GM19238 (cell line): ENCODE results near the gene COPS8.

Source experiments
- DNase-seq: peaks from one replicate; pipeline ENCODE4 v3.0.0; 2011; ENCODE audit warnings: low spot score; ENCODE audit not compliant: insufficient read length

COPS8 gene

DNA sequence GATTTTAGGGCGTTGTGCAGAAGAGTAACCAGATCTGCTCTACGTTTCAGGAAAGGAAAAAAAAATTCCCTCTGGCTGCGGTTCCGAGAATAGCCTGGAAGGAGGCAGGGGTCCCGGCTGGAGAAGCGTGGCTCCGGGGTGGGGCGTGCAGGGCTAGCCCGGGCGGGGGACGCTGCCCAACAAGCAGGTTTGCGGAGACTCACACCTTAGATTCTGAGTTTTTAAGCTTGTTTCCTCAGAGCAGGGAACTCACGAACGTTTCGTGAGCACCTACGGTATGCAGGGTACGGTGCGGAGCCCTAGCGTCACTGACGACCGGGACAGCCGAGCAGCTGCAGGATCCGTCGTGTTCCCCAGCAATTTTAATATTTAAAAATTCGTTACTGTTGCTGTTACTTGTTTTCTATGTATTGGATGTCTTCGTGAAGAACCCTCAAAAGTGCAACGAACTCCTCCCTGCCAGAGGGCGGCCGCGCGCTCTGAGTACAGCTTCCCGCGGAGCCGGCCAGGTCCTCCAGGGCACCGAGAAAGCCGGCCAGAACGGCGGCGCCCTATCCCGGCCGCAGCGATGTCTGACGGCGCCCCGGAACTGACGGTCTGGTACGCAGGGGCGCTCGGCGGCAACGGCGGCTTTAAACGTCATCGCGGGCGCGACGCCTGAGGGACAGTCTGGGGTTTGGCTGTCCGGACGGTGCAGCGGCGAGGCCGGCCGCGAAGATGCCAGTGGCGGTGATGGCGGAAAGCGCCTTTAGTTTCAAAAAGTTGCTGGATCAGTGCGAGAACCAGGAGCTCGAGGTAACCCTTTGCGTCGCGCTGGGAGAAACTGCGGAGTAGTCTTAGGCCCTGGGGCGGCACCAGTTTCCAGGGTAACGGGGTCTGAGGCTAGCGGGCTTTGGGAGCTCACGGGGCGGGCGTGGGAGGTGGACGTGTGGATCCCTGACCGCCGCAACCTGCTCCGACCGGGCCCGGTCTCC, at the start of gene COPS8:
Gene COPS8, plus strand, starts transcription at position 642 of the 974 bp plus-strand sequence. Its CDS starts 76 bp downstream, at position 718.
- DNase-seq: peak; percentile 93

DNA sequence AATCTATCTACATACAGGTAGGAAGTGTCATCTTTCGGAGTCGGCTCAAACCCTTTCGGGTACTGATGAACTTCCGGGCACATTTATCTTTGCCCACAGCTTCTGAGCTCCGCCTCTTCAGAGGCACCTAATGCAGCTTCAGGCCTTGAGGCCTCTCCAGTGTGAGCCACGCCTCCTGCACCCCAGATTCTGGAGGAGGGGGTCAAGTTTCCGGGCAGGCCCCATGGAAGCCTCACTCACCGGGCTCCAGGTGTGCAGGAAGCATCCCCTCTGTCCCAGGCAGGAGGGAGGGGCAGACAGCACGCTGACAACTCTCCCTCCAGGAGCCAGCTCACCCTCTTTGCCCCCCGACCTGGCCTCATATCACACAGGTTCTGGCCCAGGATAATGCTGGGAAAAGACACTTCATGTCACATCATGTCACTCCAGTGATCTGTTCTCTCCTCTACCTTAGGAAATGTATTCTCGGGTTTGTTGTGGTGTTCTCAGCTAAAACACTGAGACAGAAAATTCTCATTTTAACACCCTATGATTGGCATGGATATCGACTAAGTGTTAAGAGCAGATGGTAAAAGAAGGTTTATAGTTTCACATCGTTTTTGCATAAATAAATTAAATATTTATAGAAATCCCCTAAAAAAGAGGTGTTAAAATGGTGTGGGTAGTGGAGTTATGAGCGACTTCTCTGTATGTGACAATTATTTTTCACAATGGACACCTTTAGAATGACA, 46.2 kb upstream of the COPS8 start:
- DNase-seq: no peak

DNA sequence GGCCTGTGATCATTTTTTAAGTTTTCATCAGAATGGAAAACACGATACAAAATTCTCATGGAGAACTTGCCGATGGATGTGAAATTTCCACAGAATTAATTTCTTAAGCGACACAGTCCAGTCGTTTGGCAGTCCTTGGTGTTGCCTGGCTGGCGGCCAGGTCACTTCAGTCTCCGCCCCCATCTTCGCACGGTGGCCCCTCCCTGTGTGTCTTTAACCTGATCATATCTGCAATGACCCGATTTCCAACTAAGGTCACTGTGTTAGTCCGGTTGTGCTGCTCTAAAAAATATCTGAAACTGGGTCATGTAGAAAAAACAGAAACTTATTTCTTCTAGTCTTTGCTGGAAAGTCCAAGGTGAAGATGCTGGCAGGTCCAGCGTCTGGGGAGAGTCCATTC, 44.5 kb upstream of the COPS8 start:
- no peak for DNase-seq

DNA sequence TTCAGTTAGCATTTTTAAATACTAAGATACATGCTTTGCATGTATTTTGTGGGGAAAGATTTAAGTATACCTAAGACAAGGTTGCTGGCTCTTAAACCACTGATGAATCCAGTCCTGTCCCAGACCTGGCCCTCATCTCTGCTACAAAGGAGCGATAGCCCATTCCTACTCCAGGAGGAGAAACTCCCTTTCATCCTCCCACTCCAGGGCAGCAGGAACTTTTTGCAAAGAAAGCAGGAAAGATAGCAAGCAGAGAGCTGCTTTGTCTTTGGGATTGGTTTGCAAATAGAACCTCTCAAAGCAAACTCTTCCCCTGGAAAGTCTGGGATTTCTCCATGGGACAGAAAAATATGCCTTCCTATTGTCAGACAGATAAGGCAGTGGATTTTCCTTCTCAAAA, 43.6 kb upstream of the COPS8 start:
- no peak for DNase-seq

DNA sequence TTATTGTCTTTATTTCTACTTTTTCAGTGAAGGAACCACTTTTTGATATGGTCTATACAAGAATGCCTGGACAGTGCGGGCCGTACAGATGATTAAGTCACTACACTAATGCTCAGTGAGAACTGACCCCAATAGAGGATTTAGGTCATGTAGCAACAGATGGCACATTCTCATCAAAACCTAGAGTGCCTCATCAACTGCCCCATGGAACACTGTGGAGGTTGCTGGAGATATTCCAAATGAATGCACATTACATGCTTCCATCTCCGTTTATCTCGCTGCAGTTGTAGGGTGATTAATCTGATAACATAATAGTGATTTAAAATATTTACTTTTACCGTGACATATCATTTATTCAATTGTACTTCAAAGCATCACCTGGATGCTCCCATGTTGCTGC, 41.8 kb upstream of the COPS8 start:
- DNase-seq: no peak

DNA sequence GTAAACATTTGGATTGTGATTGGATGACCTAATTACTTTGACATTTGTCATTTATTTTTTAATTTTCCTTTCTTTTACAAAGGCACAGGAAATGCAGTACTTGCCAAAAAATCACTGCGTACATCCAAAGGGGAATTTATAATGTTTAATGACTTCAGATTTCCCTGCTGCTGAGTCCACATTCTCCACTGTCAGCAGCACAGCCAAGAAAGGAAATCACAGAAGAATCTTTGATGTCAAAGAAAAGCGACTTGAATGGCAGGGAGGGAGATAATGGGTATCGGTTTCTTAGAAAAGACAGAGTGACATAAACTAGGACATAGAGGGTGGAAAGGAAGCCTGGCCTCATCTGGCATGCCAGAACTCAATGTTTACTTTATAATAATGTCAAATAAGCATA, 41.4 kb upstream of the COPS8 start:
- no peak for DNase-seq

DNA sequence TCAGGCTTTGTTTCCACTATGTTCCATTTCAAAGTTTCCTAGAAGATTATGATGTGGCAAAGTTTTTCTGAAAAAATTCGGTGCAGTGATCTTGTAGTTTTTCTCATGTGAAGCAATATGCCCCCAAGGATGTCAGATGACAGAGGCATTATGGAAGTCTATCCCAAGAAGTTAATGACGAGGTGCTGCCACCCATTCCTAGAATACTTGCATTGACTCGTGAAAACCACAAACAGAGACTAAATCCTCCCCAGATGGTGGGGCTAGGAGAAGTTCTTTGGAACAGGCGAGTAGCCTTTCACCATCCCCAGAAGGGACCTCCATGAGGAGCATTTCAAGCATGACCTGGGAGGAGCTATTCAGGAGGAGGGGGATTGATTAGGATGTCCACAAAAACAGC, 40.2 kb upstream of the COPS8 start:
- DNase-seq: no peak

DNA sequence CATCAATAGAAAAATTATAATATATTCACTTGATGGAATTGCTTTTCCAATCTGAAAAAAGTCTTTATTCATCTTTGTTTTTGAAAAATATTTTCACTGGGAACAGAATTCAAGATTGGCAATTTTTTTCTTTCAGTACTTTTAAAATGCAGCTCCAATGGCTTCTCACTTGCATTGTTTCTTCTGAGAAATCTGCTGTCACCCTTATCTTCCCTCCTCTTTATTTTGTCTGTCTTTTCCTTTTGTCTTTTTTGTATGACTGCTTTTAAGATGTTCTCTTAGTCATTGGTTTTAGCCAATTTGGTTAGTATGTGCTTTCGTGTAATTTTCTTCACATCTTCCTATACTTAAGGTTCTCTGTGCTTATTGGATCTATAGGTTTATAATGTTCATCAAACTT, 37.1 kb upstream of the COPS8 start:
- no peak for DNase-seq

DNA sequence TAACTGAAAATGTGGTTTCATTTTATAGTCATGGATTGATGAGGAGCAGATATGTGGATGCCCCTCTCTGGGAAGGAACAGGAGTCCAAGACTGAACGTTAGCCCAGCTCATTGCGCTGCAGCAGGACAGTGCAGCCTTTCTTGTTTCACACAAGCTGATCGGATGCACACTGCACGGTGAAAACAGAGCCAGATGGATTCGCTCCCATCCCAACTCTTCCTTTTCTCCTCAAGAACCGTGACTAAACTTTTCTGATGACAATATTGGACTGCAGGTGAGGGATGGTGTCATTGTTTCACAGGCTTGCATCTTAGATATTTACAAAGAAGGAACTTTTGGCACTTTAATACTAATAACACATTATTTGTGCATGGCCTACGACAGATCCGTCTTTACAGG, 33.8 kb upstream of the COPS8 start:
- no peak for DNase-seq

DNA sequence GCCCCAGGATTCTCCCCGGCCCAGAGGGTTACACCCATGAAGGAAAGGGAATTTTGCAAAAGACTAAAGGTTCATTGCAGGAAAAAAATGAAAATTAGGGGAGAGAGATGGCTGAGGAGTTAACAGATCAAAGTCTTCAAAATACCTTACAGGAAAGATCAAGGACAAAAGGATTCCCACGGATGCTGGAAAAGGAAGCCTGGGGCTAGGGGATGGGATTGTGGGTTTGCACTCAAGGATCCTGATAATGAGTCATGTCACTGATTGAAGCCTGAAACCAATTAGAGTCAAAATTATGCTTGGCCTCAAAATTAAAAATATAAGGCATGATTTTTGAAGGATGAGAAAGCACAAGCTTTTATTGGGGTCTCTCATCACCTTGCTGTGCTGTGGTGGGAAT, 32.6 kb upstream of the COPS8 start:
- no peak for DNase-seq

DNA sequence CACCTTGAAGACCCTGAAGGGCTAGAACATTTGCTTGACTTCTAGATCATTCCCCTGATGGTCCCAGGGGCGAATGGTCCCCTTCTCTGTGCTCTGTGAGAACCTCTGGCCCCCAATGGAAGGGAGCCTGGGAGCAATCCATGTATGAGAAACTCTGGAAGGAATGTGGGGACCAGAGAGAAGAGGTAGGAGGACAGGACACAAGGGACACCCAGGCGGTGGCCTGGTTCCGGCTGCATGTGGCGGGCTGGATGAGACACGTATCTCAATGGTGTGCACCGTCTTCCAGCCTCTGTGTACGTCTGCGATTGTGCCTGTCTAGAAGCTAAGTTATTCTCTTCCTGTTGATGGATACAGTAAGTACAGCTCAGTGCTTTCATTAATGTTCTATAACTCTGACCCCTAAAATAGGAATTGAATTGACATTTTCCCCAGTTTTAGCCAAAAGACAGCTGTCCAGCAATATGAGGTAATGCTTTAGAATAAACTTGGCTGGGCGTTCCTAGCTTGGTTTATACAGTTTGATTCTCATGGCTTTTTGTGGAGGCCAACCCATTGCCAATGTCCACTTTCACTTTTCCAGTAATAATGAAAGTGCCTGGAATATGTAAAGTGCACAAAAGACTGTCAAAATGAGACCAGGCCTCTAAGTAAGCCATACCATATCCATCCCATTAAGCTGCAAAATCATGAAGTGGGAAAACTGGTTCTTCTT, 30.1 kb upstream of the COPS8 start:
- DNase-seq: no peak

DNA sequence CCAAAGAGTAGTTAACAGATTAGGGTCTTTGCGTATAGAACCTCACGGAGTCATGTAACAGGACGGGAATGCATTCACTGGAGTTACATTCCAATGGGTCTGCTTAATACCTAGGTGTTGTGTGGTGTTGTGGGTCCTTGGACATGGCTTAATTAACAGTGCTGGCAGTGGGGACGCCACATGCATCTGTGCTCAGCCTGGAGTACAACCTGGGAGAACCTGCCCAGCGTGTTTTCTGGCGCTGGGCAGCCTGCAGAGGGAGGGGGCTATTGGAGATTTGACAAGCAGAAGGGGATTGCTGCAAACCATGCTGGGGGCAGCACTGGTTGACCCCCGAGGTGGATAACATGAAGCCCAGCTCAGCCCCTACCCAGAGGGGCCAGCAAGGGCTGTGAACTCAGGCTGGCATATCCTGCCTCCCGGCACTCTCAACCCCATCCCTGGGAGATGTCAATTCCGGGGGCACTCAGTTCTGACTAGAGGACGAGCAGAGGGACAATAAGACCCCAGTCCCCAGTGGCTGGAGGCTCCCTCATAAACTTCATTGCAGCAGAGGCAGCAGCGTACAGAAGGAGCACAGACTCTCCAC, 29.3 kb upstream of the COPS8 start:
- no peak for DNase-seq

DNA sequence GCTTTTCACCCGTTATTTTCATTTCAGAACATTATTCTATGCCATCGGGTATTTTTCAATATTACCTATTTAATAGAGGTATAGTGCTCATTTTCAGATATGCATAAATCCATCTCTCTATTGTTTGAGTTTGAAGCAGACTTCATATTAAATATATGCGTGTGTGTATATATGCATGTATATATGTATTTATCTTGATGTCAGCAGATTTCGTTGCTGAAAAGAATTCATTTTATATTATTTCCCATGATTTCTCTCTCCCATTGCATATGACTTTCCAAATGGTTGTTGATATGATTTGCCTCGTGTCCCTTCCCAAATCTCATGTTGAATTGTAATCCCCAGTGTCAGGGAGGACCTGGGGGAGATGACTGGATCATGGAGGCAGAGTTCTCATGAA, 28.6 kb upstream of the COPS8 start:
- no peak for DNase-seq

DNA sequence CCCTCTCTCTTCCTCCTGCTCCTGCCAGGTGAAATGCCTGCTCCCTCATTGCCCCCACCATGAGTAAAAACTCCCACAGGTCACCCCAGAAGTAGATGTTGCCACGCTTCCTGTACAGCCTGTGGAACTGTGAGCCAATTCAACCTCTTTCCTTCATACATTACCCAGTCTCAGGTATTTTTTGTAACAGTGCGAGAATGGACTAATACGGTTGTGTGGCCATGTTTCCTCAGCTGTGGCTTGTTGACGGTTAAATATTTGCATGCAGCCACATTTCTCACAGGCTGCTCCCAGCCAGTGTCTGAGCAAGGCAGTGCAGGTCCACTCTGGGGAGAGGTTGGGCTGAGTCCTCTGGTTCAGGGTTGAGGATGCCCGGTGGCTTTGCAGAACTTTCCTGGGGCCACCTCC, 27.8 kb upstream of the COPS8 start:
- no peak for DNase-seq

DNA sequence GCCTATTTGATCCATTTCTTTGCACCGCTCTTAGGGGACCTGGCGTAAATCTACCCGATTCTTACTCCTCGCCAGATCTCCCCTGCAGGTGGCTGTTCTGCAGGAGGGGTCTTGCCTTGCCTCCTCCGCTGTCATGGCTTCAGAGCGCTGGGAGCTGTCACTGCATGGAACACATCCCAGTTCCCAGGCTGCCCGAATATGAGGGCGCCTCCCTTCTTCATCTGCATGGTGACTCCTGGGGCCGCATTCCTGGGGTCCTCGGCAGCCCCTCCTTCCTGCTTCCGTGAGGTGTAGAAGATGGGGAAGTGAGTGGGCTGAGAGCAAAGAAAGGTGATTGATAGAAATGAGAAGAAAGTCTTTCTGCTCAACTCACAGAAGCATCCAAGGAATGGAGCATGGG, 27.3 kb upstream of the COPS8 start:
- DNase-seq: no peak

DNA sequence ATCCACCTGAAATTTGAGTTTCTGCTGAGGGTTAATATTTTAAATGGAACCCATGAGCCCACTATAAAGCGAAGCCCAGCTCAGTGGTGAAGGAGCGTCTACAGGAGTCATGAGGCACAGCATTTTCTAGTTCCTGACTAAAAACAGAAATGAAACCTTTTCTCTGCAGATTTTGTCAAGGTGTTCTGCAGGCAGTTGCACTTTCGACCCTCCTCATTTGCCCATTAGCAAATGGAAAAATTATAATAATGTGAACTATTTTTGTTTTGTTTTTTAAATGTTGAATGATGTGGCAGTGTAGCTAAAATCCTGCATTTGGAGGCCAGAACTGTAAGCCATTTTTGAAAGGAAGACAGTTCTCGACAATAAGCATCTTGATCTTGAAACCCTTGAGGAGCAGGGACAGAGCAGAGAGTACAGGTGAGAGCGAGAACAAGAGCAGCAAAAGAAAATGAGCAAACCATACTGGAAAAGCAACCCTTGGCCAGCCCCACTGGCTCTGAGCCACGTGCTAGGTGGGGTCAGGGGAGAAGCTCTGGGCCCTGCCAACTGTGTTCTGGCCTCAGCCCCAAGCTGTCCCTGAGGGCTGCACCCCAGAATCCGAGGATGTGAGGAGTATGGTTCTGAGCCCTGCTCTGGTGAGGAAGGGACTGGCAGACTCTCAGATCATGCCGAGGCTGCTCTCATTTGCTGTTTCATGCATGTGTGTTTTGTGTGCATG, 26.4 kb upstream of the COPS8 start:
- peak; percentile 53 for DNase-seq

DNA sequence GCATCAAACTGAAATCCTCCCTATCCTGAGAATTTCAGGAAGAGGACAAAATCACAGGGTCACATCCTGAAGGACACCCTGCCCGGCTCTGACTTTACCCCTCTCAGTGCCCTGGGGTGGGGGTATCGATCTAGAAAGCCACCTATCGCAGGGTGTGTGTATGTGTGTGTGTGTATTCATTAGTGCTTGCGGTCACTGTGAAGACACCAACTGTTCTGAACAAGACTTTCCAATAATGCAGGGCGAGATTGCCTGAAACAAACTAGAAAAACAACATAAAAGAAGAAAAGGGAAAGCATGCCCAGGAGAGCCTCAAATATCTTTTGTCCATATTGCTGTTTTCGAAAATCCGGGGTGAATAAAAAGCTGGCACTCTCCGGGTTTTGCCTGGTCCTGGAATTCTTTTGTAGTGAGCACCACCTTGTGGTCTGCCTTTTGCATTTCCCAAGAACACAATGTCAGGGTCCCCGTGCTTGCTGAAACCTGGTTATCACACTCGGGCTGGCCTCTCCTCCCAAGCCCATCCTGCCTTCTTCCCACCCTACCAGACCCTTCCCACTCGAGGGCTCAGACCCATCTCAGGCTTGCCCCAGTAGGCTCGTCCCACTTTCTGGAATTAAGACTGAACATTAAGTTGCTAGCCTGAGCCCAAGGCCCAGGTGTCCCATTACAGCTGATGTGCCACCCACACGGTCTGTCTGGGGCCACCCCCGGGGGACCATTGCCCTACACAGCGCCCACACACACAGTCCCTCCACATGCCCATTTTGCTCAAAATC, 25.0 kb upstream of the COPS8 start:
- DNase-seq: no peak

DNA sequence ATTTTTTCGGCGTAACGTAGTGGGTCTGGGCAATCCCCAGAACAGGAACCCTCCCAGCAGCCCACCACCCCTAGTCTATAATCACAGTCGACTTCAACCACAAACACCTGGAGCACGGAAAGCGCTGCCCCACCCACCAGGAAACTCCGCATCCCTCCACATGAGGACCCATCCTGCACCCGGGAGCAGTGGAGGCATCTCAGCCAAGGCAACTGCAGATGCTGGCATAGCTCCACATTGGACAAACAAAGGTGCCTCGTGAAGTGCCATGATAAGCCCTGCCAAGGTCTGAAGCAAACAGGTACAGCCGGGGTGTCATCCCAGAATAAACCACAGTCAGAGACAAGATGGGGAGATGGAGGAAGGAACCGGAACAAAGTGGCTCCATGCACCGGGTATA, 24.3 kb upstream of the COPS8 start:
- no peak for DNase-seq

DNA sequence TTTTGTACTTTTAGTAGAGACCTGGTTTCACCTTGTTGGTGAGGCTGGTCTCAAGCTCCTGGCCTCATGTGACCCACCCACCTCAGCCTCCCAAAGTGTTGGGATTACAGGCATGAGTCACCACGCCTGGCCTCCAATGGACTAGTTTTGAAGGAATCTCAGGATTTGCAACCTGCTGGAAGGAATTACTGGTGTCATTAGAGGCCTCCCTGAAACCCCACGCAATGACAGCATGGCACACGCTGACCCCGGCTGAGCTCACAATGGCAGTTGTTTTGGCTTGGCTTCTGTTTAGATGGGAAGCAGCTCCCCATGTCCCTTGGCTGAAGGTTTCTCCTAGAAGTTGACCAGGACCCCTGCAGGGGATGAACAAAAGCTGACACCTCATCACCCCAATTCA, 23.1 kb upstream of the COPS8 start:
- no peak for DNase-seq
